Neural cell (in vitro differentiated cells): ENCODE data around the gene GPAT3. TPM values are rescaled to one million over a fixed set of nuclear protein-coding genes. Genes with fewer than 3 reads are reported as not detected.

Source experiments
- H2AFZ ChIP-seq: fragments of 200-600, 300-800 bp; sonication (generic), shearing (Covaris generic); 2 replicates; pipeline ENCODE4 v1.6.0; 2014; ENCODE audit warnings: low read depth, mild to moderate bottlenecking, antibody characterized with exemption, low read length, moderate library complexity
- H3F3A ChIP-seq: fragments of 200-600 bp; shearing (Covaris generic); 2 replicates; pipeline ENCODE4 v1.6.1; 2016; ENCODE audit warnings: mild to moderate bottlenecking, moderate library complexity, mixed read lengths, antibody characterized with exemption, low read length; ENCODE audit not compliant: insufficient read depth, poor library complexity, severe bottlenecking
- H3K27ac ChIP-seq: fragments of 200-600, 300-800 bp; sonication (generic), shearing (Covaris generic); 2 replicates; pipeline ENCODE4 v1.5.1; 2014; ENCODE audit warnings: mild to moderate bottlenecking, low read length, moderate library complexity
- H3K27me3 ChIP-seq: fragments of 300-800, 200-600 bp; sonication (generic), shearing (Covaris generic); 2 replicates; pipeline ENCODE4 v1.6.0; 2014; ENCODE audit warnings: mild to moderate bottlenecking, low read depth, low read length, moderate library complexity; ENCODE audit not compliant: insufficient read depth
- H3K36me3 ChIP-seq: fragments of 300-800, 200-600 bp; sonication (generic), shearing (Covaris generic); 2 replicates; pipeline ENCODE4 v1.5.1; 2014; ENCODE audit warnings: mild to moderate bottlenecking, antibody characterized with exemption, low read length, moderate library complexity; ENCODE audit not compliant: insufficient read depth
- H3K4me2 ChIP-seq: fragments of 300-800, 200-600 bp; sonication (generic), shearing (Covaris generic); 2 replicates; pipeline ENCODE4 v1.6.0; 2014; ENCODE audit warnings: mild to moderate bottlenecking, low read length
- H3K4me3 ChIP-seq: fragments of 300-800, 200-600 bp; sonication (generic), shearing (Covaris generic); 2 replicates; pipeline ENCODE4 v1.5.1; 2014; ENCODE audit warnings: mild to moderate bottlenecking, low read length, moderate library complexity
- H3K79me2 ChIP-seq: fragments of 200-600 bp; shearing (Covaris generic); replicated peaks from 2 replicates; pipeline ENCODE4 v1.6.0; 2014; ENCODE audit warnings: mild to moderate bottlenecking, low read length, moderate library complexity; ENCODE audit not compliant: insufficient read depth
- H3K9ac ChIP-seq: fragments of 300-800, 200-600 bp; sonication (generic), shearing (Covaris generic); 2 replicates; pipeline ENCODE4 v1.6.1; 2016; ENCODE audit warnings: mild to moderate bottlenecking, low read length, mixed read lengths
- H3K9me2 ChIP-seq: fragments of 200-600 bp; shearing (Covaris generic); 2 replicates; pipeline ENCODE4 v1.6.1; 2016; ENCODE audit warnings: mild to moderate bottlenecking, low read length, mixed read lengths; ENCODE audit not compliant: insufficient read depth
- H3K9me3 ChIP-seq: fragments of 200-600, 300-800 bp; sonication (generic), shearing (Covaris generic); 2 replicates; pipeline ENCODE4 v1.6.1; 2016; ENCODE audit warnings: mild to moderate bottlenecking, mixed run types, low read length, moderate library complexity, mixed read lengths
- H4K20me1 ChIP-seq: fragments of 200-600 bp; shearing (Covaris generic); 2 replicates; pipeline ENCODE4 v1.6.1; 2016; ENCODE audit warnings: mild to moderate bottlenecking, mixed run types; ENCODE audit not compliant: insufficient read depth
- EP300 ChIP-seq: fragments of 450-650 bp; conservative IDR thresholded peaks from 2 replicates; pipeline ENCODE4 v1.6.1; 2014; ENCODE audit warnings: antibody characterized with exemption, mild to moderate bottlenecking, moderate library complexity; ENCODE audit not compliant: poor library complexity, severe bottlenecking
- EZH2 ChIP-seq: fragments of 200-600, 300-800 bp; shearing (Covaris generic), sonication (generic); IDR thresholded peaks from 2 replicates; pipeline ENCODE4 v1.6.1; 2014; ENCODE audit warnings: antibody characterized with exemption, low read length, borderline replicate concordance, mild to moderate bottlenecking; ENCODE audit not compliant: insufficient read depth, poor library complexity, severe bottlenecking
- MXI1 ChIP-seq: fragments of 450-650 bp; conservative IDR thresholded peaks from 2 replicates; pipeline ENCODE4 v1.6.1; 2014; ENCODE audit warnings: antibody characterized with exemption, mild to moderate bottlenecking; ENCODE audit not compliant: poor library complexity, severe bottlenecking
- POLR2AphosphoS5 ChIP-seq: IDR thresholded peaks from 2 replicates; pipeline ENCODE4 v1.6.1; 2012
- RAD21 ChIP-seq: fragments of 450-650 bp; conservative IDR thresholded peaks from 2 replicates; pipeline ENCODE4 v1.6.1; 2014; ENCODE audit warnings: antibody characterized with exemption, mild to moderate bottlenecking, moderate library complexity
- SMC3 ChIP-seq: fragments of 450-650 bp; conservative IDR thresholded peaks from 2 replicates; pipeline ENCODE4 v1.6.1; 2014; ENCODE audit warnings: antibody characterized with exemption, mild to moderate bottlenecking, moderate library complexity; ENCODE audit not compliant: poor library complexity
- TAF1 ChIP-seq: IDR thresholded peaks from 2 replicates; pipeline ENCODE4 v1.6.1; 2012; ENCODE audit warnings: low read depth
- polyA plus RNA-seq: library from polyadenylated mRNA; depleted of rRNA; stranded (reverse); fragments of >200 nt; gene quantifications from 2 replicates; pipeline ENCODE4 v1.2.3, GENCODE V29; 2014
- TF ChIP-seq, protein P1 (sequence below): IDR thresholded peaks from 2 replicates; pipeline ENCODE4 v1.6.1; 2012; ENCODE audit warnings: borderline replicate concordance
- TF ChIP-seq, protein P2 (sequence below): fragments of 450-650 bp; IDR thresholded peaks from 2 replicates; pipeline ENCODE4 v1.5.1; 2014; ENCODE audit warnings: antibody characterized with exemption, mild to moderate bottlenecking, moderate library complexity; ENCODE audit not compliant: poor library complexity, severe bottlenecking

GPAT3 gene
- polyA plus RNA-seq, 1 donor from 2014 or later, result not detected

GRCh38 chr4:83546786-83547185 is 10.9 kb downstream of the GPAT3 start:
- Histone ChIP-seq H3K4me2 (no peak overlapping the region), H3K9me2 (no peaks in the 10 kb centered on the region), H3K9ac (no peak overlapping the region), H3K79me2 (no peaks in the 10 kb centered on the region), H3K36me3 (no peaks in the 10 kb centered on the region), H2AFZ (no peak overlapping the region), H3K4me3 (no peak overlapping the region), H3K27me3 (no peaks in the 10 kb centered on the region), H4K20me1 (no peaks in the 10 kb centered on the region), H3K9me3 (no peaks in the 10 kb centered on the region), H3K27ac (no peak overlapping the region), H3F3A (no peaks in the 10 kb centered on the region)
- TF ChIP-seq POLR2AphosphoS5 (no peak), SMC3 (no peak), MXI1 (no peak), EP300 (no peak), EZH2 (no peak), RAD21 (no peak), TAF1 (no peak)
- TF ChIP-seq, protein P1, sequence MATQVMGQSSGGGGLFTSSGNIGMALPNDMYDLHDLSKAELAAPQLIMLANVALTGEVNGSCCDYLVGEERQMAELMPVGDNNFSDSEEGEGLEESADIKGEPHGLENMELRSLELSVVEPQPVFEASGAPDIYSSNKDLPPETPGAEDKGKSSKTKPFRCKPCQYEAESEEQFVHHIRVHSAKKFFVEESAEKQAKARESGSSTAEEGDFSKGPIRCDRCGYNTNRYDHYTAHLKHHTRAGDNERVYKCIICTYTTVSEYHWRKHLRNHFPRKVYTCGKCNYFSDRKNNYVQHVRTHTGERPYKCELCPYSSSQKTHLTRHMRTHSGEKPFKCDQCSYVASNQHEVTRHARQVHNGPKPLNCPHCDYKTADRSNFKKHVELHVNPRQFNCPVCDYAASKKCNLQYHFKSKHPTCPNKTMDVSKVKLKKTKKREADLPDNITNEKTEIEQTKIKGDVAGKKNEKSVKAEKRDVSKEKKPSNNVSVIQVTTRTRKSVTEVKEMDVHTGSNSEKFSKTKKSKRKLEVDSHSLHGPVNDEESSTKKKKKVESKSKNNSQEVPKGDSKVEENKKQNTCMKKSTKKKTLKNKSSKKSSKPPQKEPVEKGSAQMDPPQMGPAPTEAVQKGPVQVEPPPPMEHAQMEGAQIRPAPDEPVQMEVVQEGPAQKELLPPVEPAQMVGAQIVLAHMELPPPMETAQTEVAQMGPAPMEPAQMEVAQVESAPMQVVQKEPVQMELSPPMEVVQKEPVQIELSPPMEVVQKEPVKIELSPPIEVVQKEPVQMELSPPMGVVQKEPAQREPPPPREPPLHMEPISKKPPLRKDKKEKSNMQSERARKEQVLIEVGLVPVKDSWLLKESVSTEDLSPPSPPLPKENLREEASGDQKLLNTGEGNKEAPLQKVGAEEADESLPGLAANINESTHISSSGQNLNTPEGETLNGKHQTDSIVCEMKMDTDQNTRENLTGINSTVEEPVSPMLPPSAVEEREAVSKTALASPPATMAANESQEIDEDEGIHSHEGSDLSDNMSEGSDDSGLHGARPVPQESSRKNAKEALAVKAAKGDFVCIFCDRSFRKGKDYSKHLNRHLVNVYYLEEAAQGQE, result no peak
- TF ChIP-seq, protein P2, sequence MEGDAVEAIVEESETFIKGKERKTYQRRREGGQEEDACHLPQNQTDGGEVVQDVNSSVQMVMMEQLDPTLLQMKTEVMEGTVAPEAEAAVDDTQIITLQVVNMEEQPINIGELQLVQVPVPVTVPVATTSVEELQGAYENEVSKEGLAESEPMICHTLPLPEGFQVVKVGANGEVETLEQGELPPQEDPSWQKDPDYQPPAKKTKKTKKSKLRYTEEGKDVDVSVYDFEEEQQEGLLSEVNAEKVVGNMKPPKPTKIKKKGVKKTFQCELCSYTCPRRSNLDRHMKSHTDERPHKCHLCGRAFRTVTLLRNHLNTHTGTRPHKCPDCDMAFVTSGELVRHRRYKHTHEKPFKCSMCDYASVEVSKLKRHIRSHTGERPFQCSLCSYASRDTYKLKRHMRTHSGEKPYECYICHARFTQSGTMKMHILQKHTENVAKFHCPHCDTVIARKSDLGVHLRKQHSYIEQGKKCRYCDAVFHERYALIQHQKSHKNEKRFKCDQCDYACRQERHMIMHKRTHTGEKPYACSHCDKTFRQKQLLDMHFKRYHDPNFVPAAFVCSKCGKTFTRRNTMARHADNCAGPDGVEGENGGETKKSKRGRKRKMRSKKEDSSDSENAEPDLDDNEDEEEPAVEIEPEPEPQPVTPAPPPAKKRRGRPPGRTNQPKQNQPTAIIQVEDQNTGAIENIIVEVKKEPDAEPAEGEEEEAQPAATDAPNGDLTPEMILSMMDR, result no peak

GRCh38 chr4:83548151-83548905 is 12.4 kb downstream of the GPAT3 start:
- no peaks in the 10 kb centered on the region for H4K20me1 ChIP-seq
- no peaks in the 10 kb centered on the region for H3K9me3 ChIP-seq
- no peak overlapping the region for H3K9ac ChIP-seq
- H3F3A ChIP-seq, result no peaks in the 10 kb centered on the region
- TF ChIP-seq EZH2 (no peak), SMC3 (no peak)
- no peak overlapping the region for H3K27ac ChIP-seq
- no peak overlapping the region for H3K4me3 ChIP-seq
- H3K4me2 ChIP-seq, result no peak overlapping the region
- H3K79me2 ChIP-seq, result no peaks in the 10 kb centered on the region
- no peaks in the 10 kb centered on the region for H3K9me2 ChIP-seq
- no peak overlapping the region for H2AFZ ChIP-seq
- H3K36me3 ChIP-seq, result no peaks in the 10 kb centered on the region
- H3K27me3 ChIP-seq, result no peaks in the 10 kb centered on the region
